Measurements from ENCODE around the gene TUFM.

GRCh38 chr16:28893291-28893690 lies 47.1 kb upstream of the TUFM start:
- no peak for TF ChIP-seq CTCF (IDR thresholded peaks at IDR 0.05)
- TF ChIP-seq POLR2A (IDR thresholded peaks at IDR 0.05) = no peak

All from ovary (tissue), 3 donors.